Endometrial microvascular endothelial cells (primary cell): ENCODE measurements around the gene TM9SF4. TPM values are rescaled to one million over a fixed set of nuclear protein-coding genes. Genes with fewer than 3 reads are reported as not detected.
"Not testable (repeated sequence)": the region's sequence is repeated elsewhere in the genome, so short reads cannot be mapped to it uniquely, and the experiment has no call there.

ENCODE experiments used
- in situ Hi-C: cut with HindIII; loops from 2 replicates; pipeline ENCODE4 v1.10.0; 2017; ENCODE audit warnings: low sequenced_read_pairs, low pct_unique_long_range_greater_than_20kb; ENCODE audit errors: inconsistent ontology term
- total RNA-seq: library from RNA; depleted of rRNA; stranded (reverse); fragments of >200 nt; gene quantifications from one replicate; pipeline ENCODE4 v1.2.3, GENCODE V29; 2015; ENCODE audit errors: inconsistent ontology term

The TM9SF4 gene
- total RNA-seq, 1 donor from 2014 or later = 48.2 TPM

DNA sequence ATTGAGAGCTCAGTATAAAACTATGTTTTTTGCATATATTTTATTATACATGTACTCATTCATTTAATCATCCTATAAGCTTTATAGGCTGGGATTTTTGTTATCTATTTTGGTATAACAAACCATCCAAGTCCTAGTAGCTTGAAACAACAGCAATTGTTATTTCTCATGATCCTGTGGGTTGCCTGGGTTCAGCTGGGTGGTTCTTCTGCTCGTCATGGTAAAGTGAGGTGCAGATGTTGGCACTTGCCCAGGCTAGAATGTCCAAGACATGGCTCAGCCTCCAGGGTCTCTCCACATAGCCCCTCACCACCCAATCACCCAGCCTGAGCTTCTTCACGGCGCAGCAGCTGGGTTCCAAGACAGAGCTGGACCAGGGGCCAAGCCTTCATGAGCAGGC, 20.8 kb upstream of the TM9SF4 start:
- in situ Hi-C loops = no loop called here

DNA sequence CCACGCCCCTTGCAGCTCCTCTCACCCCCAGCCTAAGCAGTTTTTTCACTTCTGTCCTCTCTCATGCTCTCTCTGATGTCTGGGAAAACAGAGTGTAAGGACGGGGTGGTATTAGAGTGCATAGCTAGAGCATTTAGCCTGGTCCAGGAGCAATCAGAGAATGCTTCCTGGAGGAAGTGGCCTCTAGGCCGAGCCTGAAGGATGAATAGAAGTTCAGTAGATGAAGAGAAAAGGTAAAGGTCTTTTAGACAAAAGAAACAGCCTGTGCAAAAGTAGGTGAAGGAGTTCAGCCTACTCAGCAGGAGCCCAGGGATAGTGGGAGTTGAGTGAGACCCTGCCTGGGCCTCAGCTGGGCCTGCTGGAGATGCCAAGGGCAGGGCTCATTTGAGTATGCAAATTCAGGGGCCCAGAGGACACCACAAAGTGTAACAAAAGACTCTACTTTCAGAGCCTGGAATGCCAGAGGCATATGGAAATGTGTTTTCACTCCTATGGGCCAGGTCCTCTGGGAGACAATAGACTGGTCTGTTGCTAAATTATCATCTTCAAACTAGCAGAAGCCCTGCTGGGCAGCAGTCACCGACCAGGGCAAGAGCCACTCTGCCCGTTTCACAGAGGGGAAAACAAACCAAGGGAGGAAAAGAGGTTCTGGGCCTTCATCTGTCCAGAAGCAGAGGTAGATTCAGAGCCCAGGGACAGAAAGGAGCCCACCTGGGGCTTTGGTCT, 19.7 kb upstream of the TM9SF4 start:
- in situ Hi-C loops = no loop called here

DNA sequence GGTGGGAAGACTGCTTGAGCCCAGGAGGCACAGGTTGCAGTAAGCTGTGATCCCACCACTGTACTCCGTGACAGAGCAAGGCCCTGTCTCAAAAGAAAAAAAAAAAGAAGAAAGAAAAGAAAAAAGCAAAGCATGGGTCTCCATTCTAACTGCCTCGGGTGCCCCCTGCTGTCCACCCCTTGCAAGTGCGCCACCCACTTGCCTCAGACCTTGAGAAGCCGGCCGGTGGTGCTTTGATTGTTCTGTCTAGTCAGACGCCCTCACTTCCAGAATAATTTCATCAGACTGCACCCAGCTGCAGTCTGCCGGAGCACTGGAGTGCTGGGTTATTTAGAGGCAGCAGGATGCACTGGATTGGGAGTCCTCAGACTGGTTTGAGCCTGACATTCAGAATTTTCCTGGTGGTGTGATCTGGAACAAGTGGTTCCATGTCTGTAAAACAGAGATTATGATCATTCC, 17.6 kb upstream of the TM9SF4 start:
- in situ Hi-C loops = no loop called here

DNA sequence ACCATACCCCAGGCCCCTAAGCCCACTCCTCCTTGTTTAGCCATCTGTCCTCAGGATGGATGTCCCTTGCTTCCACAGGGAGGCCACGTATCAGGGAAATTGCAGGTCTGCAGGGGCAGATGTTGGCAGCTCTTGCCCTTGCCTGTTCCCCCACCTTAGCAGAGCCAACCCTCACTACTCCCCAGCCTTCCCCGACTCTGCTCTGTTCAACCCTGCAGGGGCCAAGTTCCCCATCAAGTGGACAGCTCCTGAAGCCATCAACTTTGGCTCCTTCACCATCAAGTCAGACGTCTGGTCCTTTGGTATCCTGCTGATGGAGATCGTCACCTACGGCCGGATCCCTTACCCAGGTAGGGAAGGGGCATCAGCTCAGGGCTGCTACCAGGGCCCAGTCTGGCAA, 10.7 kb upstream of the TM9SF4 start:
- in situ Hi-C loops = no loop called here

DNA sequence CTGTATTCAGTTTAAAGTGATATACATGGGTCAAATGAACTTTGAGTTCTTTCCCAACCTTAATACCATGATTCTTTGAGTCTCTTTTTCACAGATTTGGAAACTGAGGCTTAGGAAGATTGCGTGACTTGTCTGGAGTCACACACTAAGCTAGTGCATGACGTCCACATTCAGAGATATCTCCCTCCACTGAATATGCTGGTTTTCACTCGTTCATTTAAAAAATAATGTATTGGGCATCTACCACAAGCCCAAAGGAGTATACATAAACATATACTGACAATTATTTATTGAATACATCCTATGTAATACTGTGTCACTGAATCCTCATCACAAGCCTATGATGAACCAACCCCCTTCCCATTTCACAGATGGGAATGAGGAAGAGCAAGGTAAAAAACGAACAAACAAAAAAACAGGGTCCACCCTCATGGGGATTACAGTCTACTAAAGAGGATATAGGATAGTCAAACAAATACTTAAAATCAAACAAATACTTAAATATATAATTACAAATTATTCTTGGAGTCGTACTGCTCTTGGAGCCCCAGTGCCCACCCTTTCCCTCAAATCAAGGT, 611 bp upstream of the TM9SF4 start:
- in situ Hi-C loops = no loop called here

DNA sequence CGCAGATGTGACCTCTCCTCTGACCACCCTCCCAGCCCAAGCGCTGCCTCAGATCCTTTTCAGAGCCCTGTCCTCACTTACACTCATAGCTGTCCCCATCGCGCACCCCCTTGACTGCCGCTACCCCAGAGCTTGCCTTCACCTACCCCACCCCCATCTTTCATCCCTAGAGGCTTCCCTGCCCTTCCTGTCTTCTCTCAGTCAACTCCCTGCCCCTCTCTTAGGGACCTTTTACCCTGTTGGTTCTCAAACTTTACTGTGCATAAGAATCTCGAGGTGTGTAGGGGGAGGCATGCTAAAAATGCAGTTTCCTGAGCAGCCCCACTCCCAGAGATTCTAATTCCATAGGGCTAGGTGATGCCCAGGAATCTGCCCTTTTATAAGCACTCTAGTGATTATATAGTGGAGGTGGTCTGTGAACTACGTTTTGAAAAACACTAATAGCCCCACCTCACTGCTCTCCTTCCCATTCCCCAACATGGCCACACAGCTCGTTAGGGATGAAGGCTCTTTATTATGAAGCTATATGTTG, 725 bp downstream of the TM9SF4 start:
- in situ Hi-C loops = no loop called here

DNA sequence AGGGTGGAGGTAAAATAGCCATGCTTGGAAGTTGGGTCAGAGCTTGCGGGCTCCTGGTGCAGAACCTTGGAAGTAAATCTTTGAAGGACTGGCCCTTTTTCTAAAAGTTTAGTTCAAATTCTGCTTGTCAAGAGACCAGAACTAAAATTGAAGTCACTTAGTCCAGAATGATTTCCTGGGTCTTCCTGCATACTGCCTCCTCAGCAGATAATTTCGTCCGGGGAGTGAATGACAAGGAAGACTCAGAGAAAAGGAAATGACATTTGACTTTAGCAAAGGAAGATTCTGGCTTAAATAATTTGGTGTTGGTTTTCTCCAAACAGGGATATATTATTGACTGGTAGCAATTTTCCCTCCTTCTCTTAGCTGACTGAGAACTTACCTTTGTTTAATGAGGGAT, 1.2 kb downstream of the TM9SF4 start:
- in situ Hi-C loops = no loop called here

DNA sequence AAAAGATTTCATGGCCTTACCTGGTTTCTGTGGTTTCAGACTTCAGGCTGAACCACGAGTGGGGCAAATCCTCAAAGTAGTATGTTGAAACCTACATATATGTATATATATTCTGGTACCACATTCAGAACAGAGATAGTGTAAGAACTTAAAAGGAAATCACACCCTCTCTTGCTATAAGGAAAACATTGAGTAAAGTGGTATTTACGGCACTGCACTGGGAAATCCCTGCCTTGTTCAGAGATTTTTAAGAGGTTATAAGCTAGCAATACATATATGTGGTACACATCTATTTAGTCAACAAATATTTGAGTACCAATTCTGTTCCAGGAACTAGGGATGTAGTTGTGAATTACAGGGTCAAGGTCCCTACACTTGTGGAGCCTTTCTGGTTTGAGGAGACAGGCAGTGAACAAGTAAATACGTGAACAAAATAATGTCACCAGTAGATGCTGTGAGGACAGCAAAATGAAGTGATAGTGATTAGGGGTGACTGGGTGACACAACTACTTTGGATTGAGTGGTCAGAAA, 1.7 kb downstream of the TM9SF4 start:
- in situ Hi-C loops = no loop called here

DNA sequence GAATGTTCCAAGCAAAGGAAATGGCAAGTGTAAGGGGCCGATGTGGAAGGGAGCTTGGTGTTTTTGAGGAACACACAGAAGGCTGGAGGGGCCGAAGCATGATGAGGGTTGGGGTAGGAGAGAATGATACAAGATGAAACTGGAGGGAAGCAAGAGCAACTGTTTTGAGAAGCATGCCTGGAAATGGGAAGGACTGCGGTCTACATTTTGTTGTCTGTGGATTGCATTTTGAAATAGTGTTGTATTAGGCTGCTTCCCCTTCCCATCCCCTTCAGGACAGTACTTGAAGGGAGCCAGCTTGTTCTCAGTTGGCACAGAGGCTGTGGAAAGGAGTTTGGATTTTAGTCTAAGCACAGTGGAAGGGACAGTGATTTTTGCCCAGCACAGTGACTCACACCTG, 2.2 kb downstream of the TM9SF4 start:
- in situ Hi-C loops = no loop called here

DNA sequence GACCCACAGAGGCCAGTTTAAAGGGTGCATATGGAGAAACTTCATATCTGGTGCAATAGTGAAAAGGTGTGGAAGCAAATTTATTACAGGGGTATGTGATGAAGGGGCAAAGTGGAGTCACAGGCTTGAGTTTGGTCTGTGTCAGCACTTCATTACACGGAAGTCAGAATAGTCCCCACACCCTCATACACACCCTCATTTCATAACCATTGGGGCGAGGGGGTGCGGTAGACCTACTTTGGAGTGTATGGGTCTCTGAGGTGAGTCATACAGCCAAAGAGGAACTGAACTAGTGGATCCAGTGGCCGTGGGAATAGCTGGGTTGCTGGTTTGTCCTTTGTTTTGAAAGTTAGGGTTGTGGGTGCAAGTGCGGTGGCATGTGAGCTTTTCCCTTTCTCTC, 3.3 kb downstream of the TM9SF4 start:
- in situ Hi-C loops = no loop called here

DNA sequence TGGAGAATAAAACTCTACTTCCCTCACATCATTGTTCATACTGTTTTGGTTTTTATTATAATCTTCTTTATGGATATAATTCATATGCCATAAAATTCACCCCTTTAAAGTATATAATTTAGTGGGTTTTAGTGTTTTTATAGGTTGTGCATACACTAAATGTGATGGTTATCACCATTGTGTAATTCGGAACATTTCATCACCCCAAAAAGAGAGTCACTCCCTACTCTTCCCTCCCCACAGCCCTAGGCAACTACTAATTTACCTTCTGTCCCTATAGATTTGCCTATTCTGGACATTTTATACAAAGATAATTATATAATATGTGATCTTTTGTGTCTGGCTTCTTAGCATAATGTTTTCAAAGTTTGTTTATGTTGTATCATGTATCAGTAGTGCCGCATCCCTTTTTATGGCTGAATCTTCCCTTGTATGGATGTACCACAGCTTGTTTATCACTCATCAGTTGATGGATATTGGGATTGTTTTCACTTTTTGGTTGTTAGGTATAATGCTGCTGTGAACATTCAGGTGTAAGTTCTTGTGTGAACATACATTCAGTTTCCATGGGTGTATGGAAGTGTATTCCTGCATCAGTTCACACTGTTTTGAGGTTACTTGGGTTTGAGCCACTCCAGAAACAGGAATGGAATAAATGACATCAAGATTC, 4.2 kb downstream of the TM9SF4 start:
- in situ Hi-C loops = no loop called here

DNA sequence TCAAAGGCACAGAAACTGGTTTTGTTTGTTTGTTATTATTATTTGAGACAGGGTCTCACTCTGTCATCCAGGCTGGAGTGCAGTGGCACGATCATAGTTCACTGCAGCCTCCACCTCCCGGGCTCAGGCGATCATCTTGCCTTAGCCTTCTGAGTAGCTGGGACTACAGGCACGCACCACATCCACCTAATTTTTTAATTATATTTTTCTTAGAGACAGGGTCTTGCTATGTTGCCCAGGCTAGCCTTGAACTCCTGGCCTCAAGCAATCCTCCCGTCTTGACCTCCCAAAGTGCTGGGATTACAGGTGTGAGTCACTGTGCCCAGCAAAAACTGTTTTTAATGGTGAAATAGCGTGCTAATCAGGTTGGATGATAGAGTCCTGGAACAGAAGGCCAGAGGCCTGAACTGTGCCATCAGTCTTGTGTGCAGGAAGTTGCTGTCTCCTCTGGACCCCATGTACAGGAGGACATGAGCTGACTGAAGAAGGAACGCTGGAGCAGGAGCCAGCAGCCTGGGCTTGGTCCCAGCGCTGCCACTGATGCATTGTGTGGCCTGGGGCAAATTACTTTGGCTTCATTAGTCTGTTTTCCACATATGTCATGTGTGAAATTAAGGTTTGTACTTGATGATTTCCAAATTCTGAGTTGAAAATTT, 4.9 kb downstream of the TM9SF4 start:
- in situ Hi-C loops = no loop called here

DNA sequence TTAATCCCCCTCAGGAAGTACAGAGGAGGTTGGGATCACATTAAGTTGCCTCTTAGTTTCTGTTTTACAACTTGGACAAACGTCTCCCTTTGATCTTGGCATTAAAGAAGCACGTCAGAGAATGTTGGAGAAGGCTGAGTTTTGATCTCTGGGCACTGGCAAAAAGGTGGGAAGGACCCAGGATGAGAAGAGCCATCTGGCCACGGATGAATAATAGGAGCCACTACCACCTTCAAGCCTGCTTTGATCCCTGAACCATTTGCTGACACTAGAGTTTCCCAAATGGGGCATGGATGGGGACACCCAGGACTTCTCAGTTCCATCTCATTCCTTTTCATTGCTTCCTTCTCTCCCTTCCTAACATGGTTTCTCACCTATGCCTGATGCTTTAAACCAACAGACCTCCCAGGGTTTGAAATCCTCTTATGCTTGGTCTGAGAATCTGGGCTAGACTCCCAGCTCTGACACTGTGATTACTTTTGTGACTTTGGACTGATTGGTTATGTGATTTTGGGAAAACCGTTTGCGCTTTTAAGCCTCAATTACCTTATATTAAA, 5.8 kb downstream of the TM9SF4 start:
- in situ Hi-C loops = no loop called here

DNA sequence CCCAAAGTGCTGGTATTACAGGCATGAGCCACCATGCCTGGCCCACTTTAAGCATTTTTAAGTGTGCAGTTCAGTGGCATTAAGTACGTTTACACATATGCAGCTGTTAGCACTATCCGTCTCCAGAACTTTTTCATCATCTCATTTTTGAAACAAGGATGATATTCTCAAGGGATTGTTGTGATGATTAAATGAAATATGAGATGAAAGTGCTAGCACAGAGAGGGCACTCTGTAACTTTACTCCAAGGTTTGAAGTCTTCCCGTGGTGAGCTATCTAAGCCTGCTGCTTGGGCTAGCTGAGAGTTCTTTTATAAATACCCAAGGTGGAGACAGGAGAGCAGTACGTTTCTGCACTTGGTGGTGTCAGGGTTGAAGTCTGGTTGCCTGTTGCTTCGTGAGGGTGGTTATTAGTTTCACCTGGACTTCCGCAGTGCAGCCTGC, 6.6 kb downstream of the TM9SF4 start:
- in situ Hi-C loops = no loop called here

DNA sequence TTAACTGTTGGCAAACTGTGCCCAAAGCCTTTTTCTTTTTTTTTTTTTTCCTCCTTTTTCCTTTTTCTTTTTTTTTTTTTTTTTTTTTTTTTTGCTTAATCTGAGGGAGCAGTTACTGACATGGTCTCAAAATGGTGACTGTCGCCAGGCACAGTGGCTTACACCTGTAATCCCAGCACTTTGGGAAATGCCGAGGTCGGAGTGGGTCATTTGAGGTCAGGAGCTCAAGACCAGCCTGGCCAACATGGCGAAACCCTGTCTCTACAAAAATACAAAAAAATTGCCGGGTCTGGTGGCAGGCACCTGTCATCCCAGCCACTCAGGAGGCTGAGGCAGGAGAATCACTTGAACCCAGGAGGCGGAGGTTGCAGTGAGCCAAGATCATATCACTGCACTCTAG, 7.3 kb downstream of the TM9SF4 start:
- in situ Hi-C loops = not testable (repeated sequence)

DNA sequence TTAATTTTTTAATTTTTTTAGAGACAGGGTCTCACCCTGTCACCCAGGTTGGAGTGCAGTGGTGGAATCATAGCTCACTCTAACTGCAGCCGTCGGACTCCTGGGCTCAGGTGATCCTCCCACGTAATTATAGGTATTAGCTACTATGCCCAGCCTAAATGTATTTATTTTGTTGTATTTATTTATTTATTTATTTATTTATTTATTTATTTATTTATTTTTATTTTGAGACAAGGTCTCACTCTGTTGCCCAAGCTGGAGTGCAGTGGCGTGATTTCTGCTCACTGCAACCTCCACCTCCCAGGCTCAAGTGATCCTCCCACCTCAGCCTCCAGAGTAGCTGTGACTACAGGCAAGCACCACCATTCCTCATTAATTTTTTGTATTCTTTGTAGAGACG, 8.9 kb downstream of the TM9SF4 start:
- in situ Hi-C loops = not testable (repeated sequence)

DNA sequence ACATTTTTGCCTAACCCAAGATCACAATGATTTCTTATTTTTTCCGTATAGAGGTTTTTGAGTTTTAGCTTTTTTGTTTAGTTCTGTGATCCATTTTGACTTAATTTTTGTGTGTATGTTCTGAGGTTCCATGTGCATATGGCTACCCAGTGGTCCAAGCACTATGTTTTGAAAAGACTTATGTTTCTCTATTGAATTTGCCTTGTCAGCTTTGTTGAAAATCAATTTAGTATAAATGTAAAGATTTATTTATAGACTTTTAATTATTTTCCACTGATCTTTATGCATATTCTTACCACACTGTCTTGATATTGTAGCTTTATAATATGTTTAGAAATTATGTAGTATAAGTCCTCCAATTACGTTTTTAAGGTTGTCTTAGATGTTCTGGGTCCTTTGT, 10.2 kb downstream of the TM9SF4 start:
- in situ Hi-C loops = no loop called here

DNA sequence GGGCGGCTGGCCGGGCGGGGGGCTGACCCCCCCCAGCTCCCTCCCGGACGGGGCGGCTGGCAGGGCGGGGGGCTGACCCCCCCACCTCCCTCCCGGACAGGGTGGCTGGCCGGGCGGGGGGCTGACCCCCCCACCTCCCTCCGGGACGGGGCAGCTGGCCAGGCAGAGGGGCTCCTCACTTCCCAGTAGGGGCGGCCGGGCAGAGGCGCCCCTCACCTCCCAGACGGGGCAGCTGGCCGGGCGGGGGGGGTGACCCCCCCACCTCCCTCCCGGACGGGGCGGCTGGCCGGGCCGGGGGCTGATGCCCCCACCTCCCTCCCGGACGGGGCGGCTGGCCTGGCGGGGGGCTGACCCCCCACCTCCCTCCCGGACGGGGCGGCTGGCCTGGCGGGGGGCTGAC, 12.4 kb downstream of the TM9SF4 start:
- in situ Hi-C loops = not testable (repeated sequence)

DNA sequence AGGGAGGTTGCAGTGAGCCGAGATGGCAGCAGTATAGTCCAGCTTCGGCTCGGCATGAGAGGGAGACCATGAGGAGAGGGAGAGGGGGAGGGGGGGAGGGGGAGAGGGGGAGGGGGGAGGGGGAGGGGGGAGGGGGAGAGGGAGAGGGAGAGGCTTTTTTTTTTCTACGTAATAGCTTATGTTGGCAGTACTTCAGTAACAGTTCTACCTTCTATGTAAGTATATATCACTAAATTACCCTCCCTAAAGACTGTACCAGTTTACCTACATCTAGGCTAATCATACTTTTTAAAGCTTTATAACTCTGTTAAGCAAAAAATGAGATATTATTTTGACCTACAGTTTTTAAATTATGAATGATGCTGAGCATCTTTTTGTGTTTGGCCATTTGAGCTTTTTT, 13.6 kb downstream of the TM9SF4 start:
- in situ Hi-C loops = no loop called here
